ENCODE results near the gene FSHB.

FSHB gene

DNA sequence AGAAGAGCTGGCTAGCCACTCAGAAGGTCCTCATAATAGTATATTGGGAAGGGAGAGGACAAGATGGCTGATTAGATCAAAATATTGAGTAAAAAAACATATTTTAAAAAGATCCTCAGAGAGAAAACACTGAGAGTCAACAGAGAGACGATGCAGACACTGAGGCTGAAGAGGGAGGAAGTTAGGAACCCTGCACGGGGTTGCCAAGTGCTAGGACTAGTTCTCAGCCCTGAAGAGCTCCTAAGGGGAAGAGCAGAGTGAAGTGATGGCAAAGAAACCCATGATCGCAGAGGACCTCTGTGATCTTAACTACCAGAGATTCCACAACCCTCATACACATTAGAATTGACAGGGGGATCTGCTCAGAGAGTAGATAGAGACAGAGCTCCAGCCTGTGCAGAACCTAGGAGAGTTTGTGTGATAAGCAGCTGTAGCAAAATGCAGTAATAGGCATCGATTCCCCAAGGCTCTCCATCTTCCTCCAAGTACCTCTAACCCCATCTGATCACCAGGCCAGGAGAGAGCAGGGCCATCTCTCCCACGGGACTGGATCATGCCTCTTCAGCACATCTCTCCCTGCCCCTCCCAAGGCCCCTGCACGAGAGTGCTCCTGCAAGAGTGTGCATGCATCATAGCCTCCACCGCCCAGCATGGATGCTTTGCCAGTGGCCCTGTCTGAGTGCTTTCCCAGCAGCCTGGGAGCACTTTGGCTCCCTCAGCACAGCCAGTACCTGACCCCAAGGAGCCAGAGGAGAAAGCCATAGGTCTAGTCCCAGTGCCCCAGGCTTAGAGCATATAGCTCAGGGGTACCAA is 50.9 kb downstream of the FSHB start:
- POLR2A ChIA-PET, result no interaction called here
- DNase-seq (ENCODE audit: extremely low spot score), result no peak
- CTCF ChIA-PET, result interaction anchor here (1.1 to 1.5 kb wide), 2 partner anchors 21 to 32 kb away, joined by 3 to 5 read pairs; no protein-coding TSS in a partner anchor
- TF ChIP-seq, protein P1, sequence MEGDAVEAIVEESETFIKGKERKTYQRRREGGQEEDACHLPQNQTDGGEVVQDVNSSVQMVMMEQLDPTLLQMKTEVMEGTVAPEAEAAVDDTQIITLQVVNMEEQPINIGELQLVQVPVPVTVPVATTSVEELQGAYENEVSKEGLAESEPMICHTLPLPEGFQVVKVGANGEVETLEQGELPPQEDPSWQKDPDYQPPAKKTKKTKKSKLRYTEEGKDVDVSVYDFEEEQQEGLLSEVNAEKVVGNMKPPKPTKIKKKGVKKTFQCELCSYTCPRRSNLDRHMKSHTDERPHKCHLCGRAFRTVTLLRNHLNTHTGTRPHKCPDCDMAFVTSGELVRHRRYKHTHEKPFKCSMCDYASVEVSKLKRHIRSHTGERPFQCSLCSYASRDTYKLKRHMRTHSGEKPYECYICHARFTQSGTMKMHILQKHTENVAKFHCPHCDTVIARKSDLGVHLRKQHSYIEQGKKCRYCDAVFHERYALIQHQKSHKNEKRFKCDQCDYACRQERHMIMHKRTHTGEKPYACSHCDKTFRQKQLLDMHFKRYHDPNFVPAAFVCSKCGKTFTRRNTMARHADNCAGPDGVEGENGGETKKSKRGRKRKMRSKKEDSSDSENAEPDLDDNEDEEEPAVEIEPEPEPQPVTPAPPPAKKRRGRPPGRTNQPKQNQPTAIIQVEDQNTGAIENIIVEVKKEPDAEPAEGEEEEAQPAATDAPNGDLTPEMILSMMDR (IDR thresholded peaks at IDR 0.05; ENCODE audit: control extremely low read depth, extremely low read depth, low read depth, missing control alignments), result no peak

DNA sequence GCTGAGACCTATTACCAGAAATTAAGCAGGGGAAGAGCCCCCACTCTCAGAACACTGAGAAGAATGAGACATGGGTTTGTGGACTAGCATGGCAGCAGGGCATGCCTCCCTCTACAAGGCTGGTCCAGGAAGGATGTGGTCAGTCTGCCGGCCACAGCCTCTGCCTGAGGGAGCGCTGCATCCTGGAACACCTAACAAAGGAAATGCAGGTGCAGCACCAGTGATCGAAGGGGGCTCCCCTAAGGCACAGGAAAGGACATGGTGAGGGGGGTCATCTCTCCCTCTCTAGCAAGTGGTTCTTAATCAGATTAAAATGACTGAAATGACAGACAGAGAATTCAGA is 51.4 kb downstream of the FSHB start:
- DNase-seq (ENCODE audit: extremely low spot score), result no peak
- TF ChIP-seq, protein P1 (IDR thresholded peaks at IDR 0.05; ENCODE audit: control extremely low read depth, extremely low read depth, low read depth, missing control alignments), result no peak
- ChIA-PET POLR2A (no interaction called here), CTCF (interaction anchor here (1.1 to 1.5 kb wide), 2 partner anchors 22 to 32 kb away, joined by 3 to 5 read pairs; no protein-coding TSS in a partner anchor)

Data from GM10248 (cell line).